ENCODE results near the gene DIAPH3.
A peak's percentile ranks its signal among the peaks of the same experiment; 100 is the strongest.

The DIAPH3 gene

DNA sequence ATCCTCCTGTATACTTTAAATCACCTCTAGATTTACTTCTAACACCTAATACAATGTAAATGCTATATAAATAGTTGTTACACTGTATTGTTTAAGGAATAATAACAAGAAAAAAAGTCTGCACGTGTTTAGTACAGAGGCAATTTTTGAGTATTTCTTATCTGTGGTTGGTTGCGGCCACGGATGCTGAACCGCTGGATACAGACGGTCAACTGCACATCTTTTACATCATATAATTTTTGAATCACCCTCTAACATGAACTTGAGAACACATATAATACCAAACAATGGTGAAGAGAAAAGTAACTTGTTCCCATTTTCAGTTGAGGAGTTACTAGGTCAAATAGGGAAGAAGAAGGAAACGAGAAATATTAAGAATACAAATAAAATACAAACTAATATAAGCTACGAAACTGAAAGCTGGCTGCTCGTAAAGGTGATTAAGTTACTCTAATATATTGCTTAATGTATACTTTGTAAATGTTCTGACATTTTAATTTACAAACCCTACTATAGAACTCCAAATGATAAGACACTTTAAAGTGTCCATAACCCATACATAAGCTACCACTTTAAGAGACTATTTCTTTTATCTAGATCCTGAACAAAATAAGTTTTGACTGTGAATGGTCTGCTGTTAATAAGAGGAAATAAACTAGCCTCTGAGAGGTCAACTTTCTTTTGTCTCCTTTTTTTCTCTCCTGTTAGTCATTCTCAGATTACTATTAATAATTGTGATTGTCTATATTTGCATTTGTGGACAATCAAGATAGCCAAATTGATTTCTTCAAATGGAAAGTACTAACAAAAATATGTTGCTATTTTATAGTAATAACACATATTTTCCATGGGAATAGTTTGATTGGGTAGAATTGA is 457.4 kb downstream of the DIAPH3 start:
- peak; percentile 63 for FAIRE-seq

DNA sequence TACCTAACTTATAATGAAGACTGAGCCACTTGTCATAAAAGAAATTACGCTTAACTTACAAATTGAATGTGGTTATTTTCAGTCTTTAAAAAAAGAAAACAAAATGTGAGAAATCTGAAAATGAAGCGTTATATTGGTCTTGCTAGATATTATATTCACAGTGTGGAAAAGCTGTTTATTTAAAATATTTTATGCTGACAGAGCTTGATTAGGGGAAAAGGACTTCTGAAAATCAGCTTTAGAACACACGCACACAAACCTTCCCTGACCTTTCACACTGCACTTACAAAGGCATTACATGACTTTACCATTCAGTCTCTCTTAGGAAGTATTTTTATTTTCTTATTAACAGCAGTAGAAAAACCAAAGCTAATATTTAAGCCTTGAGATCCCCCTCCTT is 461.5 kb downstream of the DIAPH3 start:
- no peak for FAIRE-seq

DNA sequence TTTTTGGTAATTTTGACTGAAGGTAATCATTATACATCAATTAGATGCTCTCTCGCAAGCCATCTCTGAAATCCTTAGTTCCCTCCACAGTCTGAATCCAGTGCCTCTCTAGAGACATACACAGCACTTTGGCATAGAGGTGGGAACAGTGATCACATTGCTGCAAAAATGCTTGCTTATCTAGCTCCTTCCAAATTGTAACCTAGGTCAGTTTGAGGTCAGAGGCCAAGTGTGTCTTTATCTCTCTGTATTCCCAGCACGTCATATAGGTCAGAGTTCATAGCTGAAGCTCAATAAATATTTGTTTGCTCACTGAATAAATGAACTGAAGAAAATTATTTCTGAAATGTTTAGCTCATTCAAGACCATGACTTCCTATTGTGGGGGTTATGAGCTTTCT is 462.5 kb downstream of the DIAPH3 start:
- no peak for FAIRE-seq

DNA sequence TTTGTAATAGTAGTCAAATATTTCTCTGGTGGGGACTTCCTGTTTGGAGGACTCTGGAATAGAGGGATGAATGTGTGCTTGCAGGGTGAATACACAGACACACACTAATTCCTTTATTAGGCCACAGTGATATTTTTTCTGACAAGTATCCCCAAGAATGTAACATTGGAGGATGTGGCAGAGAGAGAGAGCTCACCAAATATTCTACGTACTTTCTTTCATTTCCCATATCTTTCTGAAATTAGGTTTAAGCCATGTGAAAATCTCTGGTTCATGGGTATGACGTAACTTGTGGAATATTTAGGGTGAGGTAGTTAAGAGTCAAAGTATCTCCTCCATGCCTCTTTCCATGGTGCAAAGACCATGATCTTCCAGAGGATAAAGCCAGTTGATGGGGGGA is 463.4 kb downstream of the DIAPH3 start:
- no peak for FAIRE-seq

DNA sequence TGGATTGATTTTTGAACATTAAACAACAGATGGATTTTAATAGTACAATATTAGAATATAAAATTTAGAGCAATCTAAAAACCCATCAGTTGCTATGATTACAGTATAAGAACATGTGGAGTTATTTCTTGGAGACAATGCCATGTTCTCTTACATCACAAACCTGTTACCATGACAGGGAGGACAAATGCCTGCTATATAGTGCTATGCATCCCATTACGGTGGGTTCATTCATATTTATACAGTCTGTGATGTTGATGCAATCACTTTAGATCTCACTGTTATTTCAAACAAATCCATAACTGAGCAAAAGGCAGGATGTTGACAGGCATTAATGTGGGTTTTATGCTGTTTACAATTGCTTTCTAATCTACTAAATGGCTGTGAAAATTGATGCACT is 467.5 kb downstream of the DIAPH3 start:
- FAIRE-seq = no peak

DNA sequence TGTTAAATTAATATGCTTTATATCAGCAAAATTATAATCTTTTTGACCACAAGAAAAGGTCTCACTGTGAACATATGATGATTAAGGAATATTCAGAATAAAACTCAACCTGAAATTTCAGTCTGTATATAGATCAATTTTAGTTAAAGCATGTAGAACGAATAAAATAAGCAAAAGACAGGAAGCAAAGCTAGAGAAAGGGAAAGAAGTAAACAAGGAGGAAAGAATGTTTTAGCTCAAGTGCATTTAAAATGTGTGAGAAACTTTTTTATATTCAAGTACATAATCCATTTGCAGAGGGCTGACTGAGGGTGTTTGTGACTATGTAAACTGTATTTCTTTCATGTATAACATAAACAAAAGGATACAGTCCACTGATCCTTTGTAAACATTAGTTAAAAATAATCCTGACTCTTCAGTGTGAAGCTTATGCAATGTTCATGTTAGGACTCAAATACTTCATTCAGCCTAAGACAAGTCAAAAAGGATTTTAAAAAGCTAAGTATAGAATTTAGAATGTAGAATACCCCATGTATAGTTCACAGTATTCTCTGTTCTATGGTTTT is 472.1 kb downstream of the DIAPH3 start:
- FAIRE-seq = peak; percentile 85

DNA sequence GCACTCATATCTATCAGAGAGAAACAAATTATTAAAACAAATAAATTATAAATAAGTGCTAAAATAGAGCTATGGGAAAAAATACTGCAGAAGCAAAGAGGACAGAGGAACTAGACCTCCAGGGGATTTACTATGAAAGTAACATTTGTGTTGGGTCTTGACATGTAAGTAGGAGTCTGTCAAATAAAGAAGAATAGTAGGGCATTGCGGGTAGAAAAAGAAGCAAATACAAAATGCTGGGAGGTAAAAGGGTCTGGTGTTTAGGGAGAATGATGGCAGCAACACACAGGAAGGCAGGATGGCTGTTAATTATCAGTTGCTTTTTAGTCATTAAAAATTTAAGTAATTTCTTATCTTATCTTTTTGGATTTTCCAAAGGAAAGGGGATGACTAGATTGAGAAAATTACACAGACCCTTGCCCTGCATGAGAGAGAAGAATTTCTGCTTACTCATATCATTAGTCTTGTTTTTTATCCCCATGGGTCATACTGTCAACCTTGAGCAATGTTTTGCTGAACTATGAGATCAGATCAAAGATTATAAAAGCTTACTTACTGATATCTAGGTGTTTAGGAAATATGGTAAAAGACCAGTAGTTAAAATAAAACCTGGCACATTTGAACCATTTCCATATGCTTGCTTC is 472.7 kb downstream of the DIAPH3 start:
- no peak for FAIRE-seq

DNA sequence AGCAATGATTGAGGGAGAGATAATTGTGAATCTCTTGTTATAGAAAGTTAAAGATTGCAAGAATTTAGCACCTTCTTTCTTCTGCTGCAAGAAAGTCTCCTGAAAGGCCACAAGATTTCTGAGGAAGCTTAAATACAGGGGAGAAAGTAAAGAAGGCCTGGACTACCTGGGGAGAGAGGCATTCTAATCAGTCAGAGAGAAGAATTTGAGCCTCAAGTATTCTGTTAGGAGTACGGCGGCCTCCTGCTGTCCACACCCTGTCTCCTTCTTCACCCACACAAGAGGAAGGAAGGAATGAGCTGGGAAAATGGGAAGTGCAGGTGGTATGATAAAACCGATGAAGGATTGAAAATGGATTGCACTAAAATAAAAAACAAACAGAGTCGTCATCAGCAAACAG is 474.7 kb downstream of the DIAPH3 start:
- FAIRE-seq = no peak

DNA sequence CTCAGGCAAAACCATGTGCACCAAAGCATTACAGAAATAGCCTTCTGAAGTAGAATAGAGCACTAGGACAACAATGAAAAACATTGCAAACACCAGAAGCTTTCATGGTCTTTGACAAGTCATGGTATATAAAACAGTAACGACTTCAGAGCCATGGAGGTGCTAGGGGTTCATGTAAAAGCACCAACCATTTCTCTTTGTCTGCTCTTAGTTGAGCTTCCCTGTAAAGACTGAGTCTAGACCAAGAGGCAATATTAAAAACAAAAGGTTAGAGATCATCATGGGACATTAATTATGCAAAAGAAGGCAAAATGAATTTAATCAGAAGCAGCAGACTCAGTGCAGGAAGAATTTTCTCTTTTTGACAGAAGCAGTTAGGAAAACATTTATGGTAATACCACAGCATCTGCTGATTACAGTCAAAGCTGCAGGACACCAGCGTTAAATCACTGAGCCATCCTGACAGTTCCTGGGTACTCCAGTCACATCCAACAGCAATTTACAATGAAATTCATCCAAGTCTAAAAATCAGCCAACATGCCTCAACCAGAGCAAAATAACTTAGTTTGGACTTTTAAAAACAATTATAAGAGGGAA is 476.8 kb downstream of the DIAPH3 start:
- FAIRE-seq = no peak

DNA sequence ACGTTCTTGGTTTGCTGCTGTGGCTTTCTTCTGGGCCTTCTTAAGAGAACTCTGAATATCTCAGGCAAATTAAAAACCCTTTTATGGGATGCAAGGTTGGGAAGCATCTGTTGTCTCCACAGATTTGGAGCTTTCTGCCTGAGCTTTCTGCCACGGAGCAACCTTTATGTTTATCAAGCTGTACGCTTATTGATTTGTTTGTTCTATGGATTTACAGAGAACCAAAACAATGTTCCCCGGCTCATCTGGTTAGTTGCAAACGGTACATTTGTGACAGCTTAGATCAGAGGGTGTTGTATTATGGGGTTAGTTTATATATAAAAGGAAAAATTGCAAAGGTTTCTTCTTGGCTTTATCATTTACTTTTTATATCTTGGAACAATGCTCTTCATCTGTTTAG is 479.6 kb downstream of the DIAPH3 start:
- FAIRE-seq = no peak

DNA sequence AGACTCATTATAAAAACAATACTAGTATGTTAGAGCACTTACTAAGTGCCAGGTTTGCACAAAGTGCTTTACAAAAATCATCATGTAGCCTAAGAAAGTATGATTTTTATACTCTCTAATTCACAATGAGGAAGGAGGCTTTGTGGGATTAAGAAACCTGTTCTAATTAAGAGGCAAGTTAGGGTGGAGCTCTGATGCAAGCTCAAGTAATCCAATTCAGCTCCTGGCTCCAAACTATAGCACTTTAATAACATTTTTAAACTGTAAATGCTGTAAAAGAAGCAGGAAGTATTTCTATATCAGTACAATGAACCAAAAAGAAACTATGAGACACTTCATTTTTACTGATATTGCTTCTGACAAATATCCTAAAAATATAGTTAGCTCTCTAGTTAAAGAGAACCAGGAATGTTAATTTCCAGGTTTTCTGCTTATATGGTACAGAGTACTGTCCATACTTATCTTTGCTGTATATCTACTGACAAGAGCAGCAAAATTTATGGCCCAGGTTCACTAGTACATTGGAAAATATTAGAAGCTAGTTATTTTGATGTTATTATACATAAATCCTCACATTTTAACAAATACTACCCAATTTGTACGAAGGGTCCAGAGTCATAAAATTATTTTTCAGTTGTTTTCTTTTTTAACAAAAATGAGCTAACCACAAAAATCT is 482.0 kb downstream of the DIAPH3 start:
- FAIRE-seq = no peak

DNA sequence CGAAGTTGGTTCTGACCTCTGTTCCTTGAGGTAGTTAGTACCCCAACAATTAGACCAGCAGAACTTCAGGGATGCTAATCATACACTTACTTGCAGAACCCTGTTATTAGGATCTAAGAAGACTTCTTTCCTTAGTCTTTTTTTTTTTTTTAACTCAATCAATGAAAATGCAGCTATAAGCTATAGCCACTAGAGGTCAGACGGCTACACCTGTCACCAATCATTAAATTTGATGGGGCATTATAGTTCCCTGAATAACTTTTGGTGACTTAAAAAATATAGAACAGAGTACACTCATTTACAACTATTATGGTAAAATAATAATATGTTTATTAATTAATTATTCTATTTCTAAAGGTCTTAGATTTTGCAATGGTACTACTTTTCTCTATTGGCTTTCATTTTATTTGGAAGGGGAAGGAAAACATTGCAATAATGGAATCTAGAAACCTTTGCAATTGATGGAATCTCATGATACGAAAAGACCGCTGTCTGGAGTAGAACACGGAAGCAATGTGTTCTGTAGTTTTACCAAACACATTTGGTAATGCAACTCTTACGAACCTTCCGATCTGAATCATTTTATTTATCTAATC is 483.2 kb downstream of the DIAPH3 start:
- FAIRE-seq = peak; percentile 86

DNA sequence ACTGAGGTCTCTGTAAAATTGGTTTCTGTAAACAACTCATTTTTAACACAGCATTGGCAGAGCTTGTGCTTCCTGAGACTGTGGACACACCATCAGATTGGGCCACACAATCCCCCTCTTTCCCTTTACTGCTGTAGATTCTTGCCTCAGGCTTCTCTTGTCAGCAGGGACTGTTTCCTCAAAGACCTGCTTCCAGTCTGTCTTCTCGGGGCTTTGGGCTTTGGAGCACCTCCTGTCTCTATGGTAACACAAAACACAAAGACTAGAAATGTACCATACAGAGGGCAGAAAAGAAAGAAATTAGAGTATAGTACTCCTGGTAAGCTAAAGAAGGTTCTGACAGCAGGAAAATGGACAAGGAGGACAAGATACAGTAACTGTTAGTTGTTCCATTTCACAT is 484.5 kb downstream of the DIAPH3 start:
- FAIRE-seq = no peak

DNA sequence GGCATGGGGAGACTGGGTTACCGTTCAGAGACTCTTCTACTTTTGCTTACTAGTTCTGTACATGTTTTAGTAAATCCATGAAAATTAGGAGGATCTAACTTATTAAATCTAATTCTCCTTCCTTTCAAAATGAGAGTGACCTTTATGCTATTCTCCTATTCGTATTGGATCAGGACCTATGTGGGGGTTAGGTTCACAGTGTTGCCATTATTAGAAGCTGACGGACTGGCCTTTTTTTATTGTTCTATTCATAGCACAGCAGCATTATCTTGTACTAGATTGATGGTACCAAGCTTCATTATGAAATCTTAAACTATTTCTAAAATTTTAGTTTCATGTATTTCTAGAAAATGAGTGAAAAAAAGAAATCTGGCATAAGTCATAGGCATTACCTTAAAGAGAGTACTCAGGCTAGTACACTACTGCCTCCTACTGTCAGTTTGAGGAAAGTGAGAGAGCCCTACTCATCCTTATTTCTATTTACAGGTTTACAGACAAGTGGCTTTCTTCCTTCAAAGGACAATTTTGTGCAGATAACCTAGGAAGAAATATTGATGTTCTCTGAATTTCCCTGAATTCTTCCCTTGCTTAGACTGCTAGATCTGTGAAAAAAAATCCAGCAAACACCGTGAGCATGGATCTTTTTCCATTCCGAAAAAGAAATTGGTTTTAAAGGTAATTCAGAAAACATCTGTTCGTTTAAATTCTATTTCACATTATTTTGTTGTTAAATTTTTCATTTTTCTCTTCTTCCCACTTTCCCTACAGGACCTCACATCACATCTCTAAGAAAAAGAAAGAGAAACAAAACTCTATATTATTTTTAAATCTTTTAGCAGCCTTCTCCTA is 485.5 kb downstream of the DIAPH3 start:
- FAIRE-seq = no peak

DNA sequence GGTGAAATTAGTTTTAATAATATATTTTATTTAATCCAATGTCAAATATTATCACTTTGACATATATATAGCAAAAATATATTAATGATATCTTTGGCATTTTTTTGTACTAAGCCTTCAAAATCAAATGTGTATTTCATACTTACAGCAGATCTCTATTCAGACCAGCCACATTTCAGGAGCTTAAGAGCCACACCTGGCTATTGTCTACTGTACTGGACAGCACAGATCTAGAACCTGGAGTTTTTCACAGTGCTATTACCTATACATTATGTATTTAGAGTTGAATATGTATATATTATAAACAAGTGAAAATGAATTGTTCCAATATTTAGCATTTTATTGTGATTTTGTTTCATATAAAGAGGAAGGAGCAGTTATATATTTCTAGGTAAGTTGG is 486.3 kb downstream of the DIAPH3 start:
- no peak for FAIRE-seq

DNA sequence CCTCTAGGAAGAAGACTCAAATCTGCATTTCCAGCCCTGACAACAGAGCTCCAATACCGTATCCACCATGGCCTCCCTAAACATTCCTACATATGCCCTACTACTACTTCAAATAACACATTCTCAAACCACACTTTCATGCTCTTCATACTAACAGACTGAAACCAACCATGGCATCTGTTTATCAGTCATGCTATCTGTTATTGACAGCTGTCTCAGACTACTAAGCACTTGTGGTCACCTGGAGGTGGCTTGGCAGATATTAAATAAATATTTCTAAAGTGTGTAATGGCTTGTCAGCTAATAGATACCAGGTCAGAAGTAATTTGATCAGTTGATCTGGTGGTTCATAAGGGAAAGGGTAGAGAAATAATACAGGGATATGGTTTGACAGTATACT is 489.1 kb downstream of the DIAPH3 start:
- no peak for FAIRE-seq

DNA sequence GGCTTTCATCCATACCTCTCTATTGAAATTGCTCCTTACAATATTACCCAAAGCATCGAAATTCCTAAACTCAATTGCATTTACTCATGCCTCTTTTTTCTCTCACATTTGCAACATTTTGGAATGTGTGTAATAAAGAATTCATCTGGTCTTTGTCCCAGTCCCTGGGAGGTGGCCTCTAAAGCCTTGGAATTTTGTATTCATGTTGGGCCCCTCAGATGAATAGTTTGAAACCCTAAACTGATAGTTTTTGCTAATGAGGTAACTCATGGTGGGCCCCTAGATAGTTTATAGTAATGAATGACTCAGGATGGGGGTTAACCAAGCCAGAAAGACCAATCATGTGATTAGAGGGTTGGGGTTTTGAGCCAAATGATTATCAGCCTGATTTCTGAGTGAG is 490.4 kb downstream of the DIAPH3 start:
- FAIRE-seq = no peak

DNA sequence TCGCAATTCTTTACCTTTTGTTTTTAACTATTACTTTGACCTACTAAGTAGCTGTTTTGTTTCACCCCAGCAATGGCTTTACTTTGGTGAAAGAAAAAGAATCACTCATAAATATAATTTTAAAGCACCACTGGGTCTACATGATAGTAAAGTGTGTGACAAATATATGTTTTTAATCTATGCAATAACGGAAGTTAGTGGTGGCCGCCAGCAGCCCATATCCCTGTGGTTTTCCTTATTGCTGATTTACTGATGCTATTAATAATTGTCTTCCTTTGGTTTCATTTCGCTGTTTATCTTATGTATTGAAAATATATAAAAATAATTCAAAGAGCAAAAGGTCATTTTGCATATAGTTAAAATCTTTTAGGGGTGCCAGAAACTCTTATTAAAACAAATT is 491.3 kb downstream of the DIAPH3 start:
- no peak for FAIRE-seq

DNA sequence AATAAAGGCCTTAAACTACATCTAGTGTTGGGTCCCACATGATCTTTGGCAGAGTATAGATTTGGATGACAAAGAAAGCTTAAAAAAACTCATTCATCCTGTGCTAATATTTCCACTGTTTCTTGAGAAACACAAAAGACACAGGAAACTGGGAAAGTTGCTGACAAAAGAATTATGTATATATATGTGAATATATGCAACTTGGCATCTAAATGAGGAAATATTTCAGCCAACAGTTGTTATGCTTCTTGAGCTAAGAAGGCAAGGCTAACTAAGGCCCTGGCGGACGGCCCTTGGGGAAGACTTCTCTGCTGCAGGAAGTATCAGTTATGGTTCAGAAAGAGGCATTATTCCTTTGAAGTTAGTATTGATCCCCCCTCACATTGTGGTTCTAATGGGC is 491.8 kb downstream of the DIAPH3 start:
- FAIRE-seq = no peak

DNA sequence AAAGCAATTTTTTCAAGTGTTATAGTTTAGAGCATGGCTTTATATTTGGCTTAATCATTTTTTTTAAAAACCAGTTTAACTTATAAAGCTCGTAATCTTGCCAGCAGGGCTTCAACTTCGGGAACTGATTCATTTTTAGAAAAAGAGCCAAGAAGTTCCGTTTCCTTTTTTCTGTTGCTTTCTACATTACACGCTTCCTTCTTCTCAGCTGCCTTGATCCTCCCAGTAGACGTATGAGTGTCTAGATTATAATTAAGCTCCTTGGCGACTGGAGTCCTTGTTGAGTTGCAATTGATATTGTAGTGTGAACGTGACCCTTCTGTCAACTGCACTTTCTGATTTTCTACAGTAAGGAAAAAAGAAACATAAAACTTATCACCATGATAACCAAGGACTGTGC is 497.2 kb downstream of the DIAPH3 start:
- no peak for FAIRE-seq

DNA sequence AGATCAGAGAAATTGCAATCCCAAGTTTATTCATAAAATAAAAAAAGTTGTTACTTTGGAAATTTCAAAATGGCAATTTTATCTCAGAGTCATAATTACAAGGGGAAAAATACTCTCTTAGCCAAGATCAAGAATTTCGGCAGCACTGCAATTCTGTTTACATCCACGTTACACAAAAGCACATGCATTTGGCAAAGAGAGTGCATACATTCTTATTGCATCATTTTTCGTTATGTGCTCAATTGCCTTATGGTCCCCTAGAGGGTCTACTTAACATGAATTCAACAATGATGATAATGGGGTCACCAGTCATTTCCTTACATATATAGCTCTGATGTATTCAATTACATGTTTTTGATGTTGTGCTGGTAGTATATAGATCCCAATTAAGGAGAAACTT is 498.0 kb downstream of the DIAPH3 start:
- FAIRE-seq = no peak

DNA sequence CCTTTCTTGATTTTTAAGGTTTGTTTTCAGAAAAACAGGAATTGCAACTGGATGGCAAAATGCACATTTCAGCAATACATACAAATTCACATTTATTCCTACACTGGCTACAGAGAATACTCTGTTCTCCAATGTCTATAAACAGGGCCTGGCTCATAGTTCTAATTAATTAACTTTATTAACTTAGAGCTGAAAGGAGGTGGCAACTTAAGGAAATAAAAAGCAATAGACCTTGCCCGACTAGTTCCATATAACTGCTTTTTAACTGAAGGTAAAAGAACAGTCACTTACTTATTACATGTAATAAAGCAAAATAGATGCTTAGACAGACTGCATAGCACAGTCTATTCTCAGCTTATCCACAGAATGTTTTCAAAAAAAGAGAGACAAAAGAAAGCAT is 498.5 kb downstream of the DIAPH3 start:
- no peak for FAIRE-seq

All from endometrium (tissue), 2 donors.